H9 (cell line): ENCODE data around the gene EFHD2. TPM values are rescaled to one million over a fixed set of nuclear protein-coding genes. Genes with fewer than 3 reads are reported as not detected.

Source experiments
- DNase-seq: peaks from one replicate; pipeline ENCODE4 v3.0.0-alpha.2; 2017
- H2AFZ ChIP-seq: one replicate; pipeline ENCODE4 v1.6.1; 2013; ENCODE audit warnings: mild to moderate bottlenecking, low read length, control low read depth, moderate library complexity
- H2AK5ac ChIP-seq: 2 replicates; pipeline ENCODE4 v1.6.1; 2013; ENCODE audit warnings: low read length, control low read depth, mixed read lengths; ENCODE audit not compliant: insufficient read length
- H2BK120ac ChIP-seq: one replicate; pipeline ENCODE4 v1.6.1; 2013; ENCODE audit warnings: low read depth, mild to moderate bottlenecking, low read length, control low read depth, inconsistent platforms; ENCODE audit not compliant: poor library complexity, severe bottlenecking
- H2BK12ac ChIP-seq: 2 replicates; pipeline ENCODE4 v1.6.1; 2013; ENCODE audit warnings: low read length, control low read depth, mixed read lengths, low read depth; ENCODE audit not compliant: insufficient read length
- H2BK15ac ChIP-seq: 2 replicates; pipeline ENCODE4 v1.6.1; 2013; ENCODE audit warnings: low read depth, low read length, control low read depth
- H2BK20ac ChIP-seq: one replicate; pipeline ENCODE4 v1.6.1; 2013; ENCODE audit warnings: low read depth, mild to moderate bottlenecking, low read length, control low read depth, inconsistent platforms; ENCODE audit not compliant: poor library complexity, severe bottlenecking
- H2BK5ac ChIP-seq: 2 replicates; pipeline ENCODE4 v1.6.1; 2013; ENCODE audit warnings: low read length, control low read depth, mixed read lengths; ENCODE audit not compliant: insufficient read length
- H3K14ac ChIP-seq: 2 replicates; pipeline ENCODE4 v1.6.1; 2013; ENCODE audit warnings: low read length, control low read depth; ENCODE audit not compliant: insufficient read depth
- H3K18ac ChIP-seq: 2 replicates; pipeline ENCODE4 v1.6.1; 2013; ENCODE audit warnings: low read depth, mild to moderate bottlenecking, mixed read lengths, low read length, control low read depth; ENCODE audit not compliant: insufficient read length
- H3K23ac ChIP-seq: 2 replicates; pipeline ENCODE4 v1.6.1; 2013; ENCODE audit warnings: low read length, control low read depth, mixed read lengths, low read depth; ENCODE audit not compliant: insufficient read length
- H3K23me2 ChIP-seq: 2 replicates; pipeline ENCODE4 v1.6.1; 2013; ENCODE audit warnings: low read depth, mild to moderate bottlenecking, mixed read lengths, low read length, control low read depth; ENCODE audit not compliant: insufficient read length, poor library complexity, severe bottlenecking
- H3K27ac ChIP-seq: 2 replicates; pipeline ENCODE4 v1.5.1; 2013; ENCODE audit warnings: low read length, control low read depth, mixed read lengths, low read depth; ENCODE audit not compliant: insufficient read length
- H3K27me3 ChIP-seq: 2 replicates; pipeline ENCODE4 v1.6.1; 2013; ENCODE audit warnings: low read length, control low read depth, inconsistent platforms; ENCODE audit not compliant: insufficient read depth
- H3K4ac ChIP-seq: 2 replicates; pipeline ENCODE4 v1.6.1; 2013; ENCODE audit warnings: low read depth, mild to moderate bottlenecking, control low read depth, inconsistent platforms, low read length, moderate library complexity
- H3K4me1 ChIP-seq: 2 replicates; pipeline ENCODE4 v1.6.1; 2013; ENCODE audit warnings: low read length, control low read depth, inconsistent platforms; ENCODE audit not compliant: insufficient read depth
- H3K4me2 ChIP-seq: 2 replicates; pipeline ENCODE4 v1.6.1; 2013; ENCODE audit warnings: low read length, control low read depth, mixed read lengths; ENCODE audit not compliant: insufficient read length, insufficient read depth
- H3K56ac ChIP-seq: 2 replicates; pipeline ENCODE4 v1.6.1; 2013; ENCODE audit warnings: low read depth, mild to moderate bottlenecking, mixed read lengths, low read length, control low read depth; ENCODE audit not compliant: insufficient read length
- H3K79me1 ChIP-seq: 2 replicates; pipeline ENCODE4 v1.6.1; 2013; ENCODE audit warnings: low read depth, mild to moderate bottlenecking, moderate library complexity, low read length, control low read depth, inconsistent platforms; ENCODE audit not compliant: insufficient read depth, poor library complexity, severe bottlenecking
- H3K79me2 ChIP-seq: 2 replicates; pipeline ENCODE4 v1.6.1; 2013; ENCODE audit warnings: low read length, control low read depth, inconsistent platforms; ENCODE audit not compliant: insufficient read depth
- H3K9ac ChIP-seq: 2 replicates; pipeline ENCODE4 v1.6.1; 2013; ENCODE audit warnings: low read length, control low read depth, mixed read lengths; ENCODE audit not compliant: insufficient read length; ENCODE audit errors: extremely low read depth
- H3K9me3 ChIP-seq: one replicate; pipeline ENCODE4 v1.6.1; 2013; ENCODE audit warnings: low read depth, low read length, inconsistent platforms; ENCODE audit not compliant: control insufficient read depth
- H3T11ph ChIP-seq: one replicate; pipeline ENCODE4 v1.6.1; 2013; ENCODE audit warnings: mild to moderate bottlenecking, low read length, control low read depth, inconsistent platforms
- H4K20me1 ChIP-seq: one replicate; pipeline ENCODE4 v1.6.1; 2013; ENCODE audit not compliant: control insufficient read depth, insufficient read length, insufficient read depth
- H4K5ac ChIP-seq: 2 replicates; pipeline ENCODE4 v1.6.1; 2013; ENCODE audit warnings: low read depth, mild to moderate bottlenecking, mixed read lengths, low read length, control low read depth; ENCODE audit not compliant: insufficient read length
- H4K8ac ChIP-seq: replicated peaks from 2 replicates; pipeline ENCODE4 v1.6.1; 2013; ENCODE audit warnings: low read length, control low read depth, mixed read lengths, low read depth; ENCODE audit not compliant: insufficient read length
- H4K91ac ChIP-seq: 2 replicates; pipeline ENCODE4 v1.6.1; 2013; ENCODE audit warnings: low read depth, mild to moderate bottlenecking, moderate library complexity, mixed read lengths, low read length, control low read depth; ENCODE audit not compliant: insufficient read length
- H3K27ac Mint-ChIP-seq, 3 experiments: 2 replicates in 2 of 3; 3 replicates in 1 of 3; pipeline ENCODE4 v1.8.0; 2020 to 2021; ENCODE audit warnings: mixed read lengths in 3 of 3, mild to moderate bottlenecking in 1 of 3, moderate library complexity in 1 of 3
- H3K27me3 Mint-ChIP-seq: 2 replicates; pipeline ENCODE4 v1.8.0; 2021; ENCODE audit warnings: low read depth, mild to moderate bottlenecking, moderate library complexity, mixed read lengths
- H3K36me3 Mint-ChIP-seq, 3 experiments: 2 replicates in 2 of 3; 3 replicates in 1 of 3; pipeline ENCODE4 v1.8.0; 2020 to 2021; ENCODE audit warnings: low read depth in 3 of 3, mixed read lengths in 3 of 3; ENCODE audit not compliant: insufficient read depth in 1 of 3
- H3K4me1 Mint-ChIP-seq, 2 experiments: 2 replicates each; pipeline ENCODE4 v1.8.0; 2020; ENCODE audit warnings: mixed read lengths in 2 of 2
- H3K4me3 Mint-ChIP-seq, 2 experiments: 2 replicates in 1 of 2; 3 replicates in 1 of 2; pipeline ENCODE4 v1.8.0; 2020 to 2021; ENCODE audit warnings: mild to moderate bottlenecking in 2 of 2, mixed read lengths in 2 of 2, moderate library complexity in 1 of 2
- H3K9me3 Mint-ChIP-seq, 2 experiments: 2 replicates in 1 of 2; 3 replicates in 1 of 2; pipeline ENCODE4 v1.8.0; 2020; ENCODE audit warnings: mild to moderate bottlenecking in 2 of 2, mixed read lengths in 2 of 2, moderate library complexity in 1 of 2
- CTCF ChIP-seq: fragments of 200-600 bp; sonication (generic); conservative IDR thresholded peaks from 3 replicates; pipeline ENCODE4 v1.8.0; 2021; ENCODE audit warnings: antibody characterized with exemption, mild to moderate bottlenecking
- WGBS: extraction: QIAGEN DNeasy Blood & Tissue Kit; methylation state at CpG from one replicate; pipeline ENCODE4 v1.1.7; 2013; ENCODE audit warnings: missing lambda C conversion rate, low lambda C conversion rate, mixed read lengths; ENCODE audit not compliant: insufficient read length; ENCODE audit errors: extremely low coverage; 5-methylcytosine and 5-hydroxymethylcytosine counted together
- total RNA-seq: library from RNA; stranded (reverse); gene quantifications from 2 replicates; pipeline ENCODE4 v1.2.1, GENCODE V29; 2021

Gene EFHD2
- total RNA-seq, 1 experiment from 2014 or later, result 16.5 TPM

- TF ChIP-seq CTCF, result no peak
- Histone ChIP-seq H3K18ac (no peak overlapping the region), H3T11ph (no peak overlapping the region), H2AK5ac (no peak overlapping the region), H3K79me1 (no peaks in the 10 kb centered on the region), H3K23ac (no peak overlapping the region), H4K8ac (no peak overlapping the region), H2BK12ac (no peak overlapping the region), H4K91ac (no peak overlapping the region), H3K79me2 (no peaks in the 10 kb centered on the region), H3K9me3 (no peaks in the 10 kb centered on the region), H3K4me2 (no peak overlapping the region), H4K20me1 (no peaks in the 10 kb centered on the region), H3K27me3 (no peaks in the 10 kb centered on the region), H2BK120ac (no peak overlapping the region), H3K56ac (no peak overlapping the region), H2AFZ (no peak overlapping the region), H3K4me1 (no peaks in the 10 kb centered on the region), H3K4ac (no peak overlapping the region), H4K5ac (no peak overlapping the region), H3K14ac (no peak overlapping the region; the same call in 1 of the 2 replicates), H3K9ac (no peak overlapping the region), H2BK15ac (no peak overlapping the region), H3K23me2 (peaks cover 4% of the 10 kb centered on the region), H2BK20ac (no peak overlapping the region), H2BK5ac (no peak overlapping the region), H3K27ac (no peak overlapping the region)
- no peak for DNase-seq
- WGBS, result no CpG with 5 or more reads among the region's 9 CpGs
- H3K27me3 Mint-ChIP-seq, result peaks cover 45% of the 10 kb centered on the region
- H3K4me3 Mint-ChIP-seq, result no peak overlapping the region
- H3K27ac Mint-ChIP-seq, result no peak overlapping the region; a peak in 1 of 7 replicates
- peaks cover 4 to 6% of the 10 kb centered on the region in 2 experiments for H3K9me3 Mint-ChIP-seq
- H3K36me3 Mint-ChIP-seq, result peaks cover 2 to 5% (median 5%) of the 10 kb centered on the region in 3 experiments; a peak in 6 of 7 replicates
- H3K4me1 Mint-ChIP-seq, result peaks cover 17 to 20% of the 10 kb centered on the region in 2 experiments
Measured at GRCh38 chr1:15405106-15405850, 4.4 kb upstream of the EFHD2 start.
